IMR-90 (cell line): ENCODE data around the gene ORM1.

Experiments
- BHLHE40 ChIP-seq: fragments of 150-350 bp; IDR thresholded peaks from 2 replicates; pipeline ENCODE4 v1.6.1; 2016; ENCODE audit warnings: mild to moderate bottlenecking, low read depth, low read length
- CEBPB ChIP-seq: IDR thresholded peaks from 2 replicates; pipeline ENCODE4 v1.6.1; 2012; ENCODE audit warnings: low read depth, low read length, improper control_type of control experiment
- RCOR1 ChIP-seq: IDR thresholded peaks from 2 replicates; pipeline ENCODE4 v1.6.1; 2012; ENCODE audit warnings: mild to moderate bottlenecking, low read length, improper control_type of control experiment; ENCODE audit not compliant: insufficient replicate concordance
- TF ChIP-seq, protein P1 (sequence below): conservative IDR thresholded peaks from 2 replicates; pipeline ENCODE4 v1.5.1; 2012; ENCODE audit warnings: mild to moderate bottlenecking, low read depth, low read length, improper control_type of control experiment

GRCh38 chr9:114278356-114278755 lies 44.5 kb upstream of the ORM1 start:
- no peak for TF ChIP-seq RCOR1
- TF ChIP-seq, protein P1, sequence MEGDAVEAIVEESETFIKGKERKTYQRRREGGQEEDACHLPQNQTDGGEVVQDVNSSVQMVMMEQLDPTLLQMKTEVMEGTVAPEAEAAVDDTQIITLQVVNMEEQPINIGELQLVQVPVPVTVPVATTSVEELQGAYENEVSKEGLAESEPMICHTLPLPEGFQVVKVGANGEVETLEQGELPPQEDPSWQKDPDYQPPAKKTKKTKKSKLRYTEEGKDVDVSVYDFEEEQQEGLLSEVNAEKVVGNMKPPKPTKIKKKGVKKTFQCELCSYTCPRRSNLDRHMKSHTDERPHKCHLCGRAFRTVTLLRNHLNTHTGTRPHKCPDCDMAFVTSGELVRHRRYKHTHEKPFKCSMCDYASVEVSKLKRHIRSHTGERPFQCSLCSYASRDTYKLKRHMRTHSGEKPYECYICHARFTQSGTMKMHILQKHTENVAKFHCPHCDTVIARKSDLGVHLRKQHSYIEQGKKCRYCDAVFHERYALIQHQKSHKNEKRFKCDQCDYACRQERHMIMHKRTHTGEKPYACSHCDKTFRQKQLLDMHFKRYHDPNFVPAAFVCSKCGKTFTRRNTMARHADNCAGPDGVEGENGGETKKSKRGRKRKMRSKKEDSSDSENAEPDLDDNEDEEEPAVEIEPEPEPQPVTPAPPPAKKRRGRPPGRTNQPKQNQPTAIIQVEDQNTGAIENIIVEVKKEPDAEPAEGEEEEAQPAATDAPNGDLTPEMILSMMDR: no peak
- no peak for TF ChIP-seq BHLHE40
- TF ChIP-seq CEBPB: no peak
